HUES6 (cell line): ENCODE results near the gene FBXW9.

Experiments
- H3K27ac ChIP-seq: 2 replicates; pipeline ENCODE4 v1.7.0; 2013; ENCODE audit warnings: low read depth, mild to moderate bottlenecking, low read length, inconsistent platforms
- H3K27me3 ChIP-seq: 2 replicates; pipeline ENCODE4 v1.6.1; 2013; ENCODE audit warnings: low read length; ENCODE audit not compliant: control insufficient read depth, insufficient read depth
- H3K36me3 ChIP-seq: 2 replicates; pipeline ENCODE4 v1.6.1; 2013; ENCODE audit warnings: low read length; ENCODE audit not compliant: control insufficient read depth, insufficient read depth
- H3K4me1 ChIP-seq: 2 replicates; pipeline ENCODE4 v1.6.1; 2013; ENCODE audit warnings: low read length; ENCODE audit not compliant: control insufficient read depth, insufficient read depth
- H3K4me3 ChIP-seq: 2 replicates; pipeline ENCODE4 v1.5.1; 2013; ENCODE audit warnings: low read depth, low read length
- H3K9ac ChIP-seq: one replicate; pipeline ENCODE4 v1.6.1; 2013; ENCODE audit warnings: mild to moderate bottlenecking, low read length
- H3K9me3 ChIP-seq: 2 replicates; pipeline ENCODE4 v1.6.1; 2013; ENCODE audit warnings: low read depth, low read length; ENCODE audit not compliant: control insufficient read depth, insufficient read depth

The FBXW9 gene

GRCh38 chr19:12696366-12697335 lies at the start of gene FBXW9:
Gene FBXW9 (minus strand): TSS chr19:12696631. CDS start chr19:12696581, 50 bp downstream.
- peaks cover 34% of the 10 kb centered on the region for H3K36me3 ChIP-seq
- H3K9me3 ChIP-seq: no peaks in the 10 kb centered on the region
- peak within 1 kb of the TSS; percentile 84 for H3K4me3 ChIP-seq
- peaks cover 4% of the 10 kb centered on the region; the same call in 1 of the 2 replicates for H3K4me1 ChIP-seq
- H3K27ac ChIP-seq: peak within 1 kb of the TSS; percentile 47; the same call in 1 of the 2 replicates
- H3K9ac ChIP-seq: peak within 1 kb of the TSS; percentile 86
- no peaks in the 10 kb centered on the region for H3K27me3 ChIP-seq

GRCh38 chr19:12745166-12745897 lies 48.9 kb upstream of the FBXW9 start:
- H3K36me3 ChIP-seq: peaks cover 54% of the 10 kb centered on the region
- H3K4me1 ChIP-seq: no peaks in the 10 kb centered on the region
- peaks cover 11% of the 10 kb centered on the region for H3K27me3 ChIP-seq
- H3K9me3 ChIP-seq: no peaks in the 10 kb centered on the region
- no peak overlapping the region for H3K4me3 ChIP-seq
- H3K9ac ChIP-seq: no peak overlapping the region
- no peak overlapping the region for H3K27ac ChIP-seq

GRCh38 chr19:12737835-12738351 lies 41.5 kb upstream of the FBXW9 start:
- H3K27ac ChIP-seq: no peak overlapping the region
- H3K9ac ChIP-seq: peak overlapping the region; percentile 92
- H3K4me1 ChIP-seq: peaks cover 9% of the 10 kb centered on the region
- H3K4me3 ChIP-seq: peak overlapping the region; percentile 87
- no peaks in the 10 kb centered on the region for H3K27me3 ChIP-seq
- H3K36me3 ChIP-seq: peaks cover 27% of the 10 kb centered on the region
- H3K9me3 ChIP-seq: no peaks in the 10 kb centered on the region

GRCh38 chr19:12736995-12737834 lies 40.8 kb upstream of the FBXW9 start, which contains the start of gene GET3:
Gene GET3 (plus strand): TSS chr19:12737497. CDS start chr19:12737506, 9 bp downstream.
- H3K4me1 ChIP-seq: peaks cover 9% of the 10 kb centered on the region
- H3K9me3 ChIP-seq: no peaks in the 10 kb centered on the region
- no peaks in the 10 kb centered on the region for H3K27me3 ChIP-seq
- peaks cover 25% of the 10 kb centered on the region for H3K36me3 ChIP-seq
- H3K27ac ChIP-seq: peak within 1 kb of the TSS; percentile 96
- peak within 1 kb of the TSS; percentile 87 for H3K4me3 ChIP-seq
- peak within 1 kb of the TSS; percentile 92 for H3K9ac ChIP-seq

GRCh38 chr19:12733369-12734214 lies 37.2 kb upstream of the FBXW9 start:
- peak overlapping the region; percentile 96 for H3K27ac ChIP-seq
- H3K36me3 ChIP-seq: peaks cover 35% of the 10 kb centered on the region
- H3K9me3 ChIP-seq: no peaks in the 10 kb centered on the region
- H3K27me3 ChIP-seq: no peaks in the 10 kb centered on the region
- peak overlapping the region; percentile 97 for H3K4me3 ChIP-seq
- peak overlapping the region; percentile 97 for H3K9ac ChIP-seq
- H3K4me1 ChIP-seq: peaks cover 9% of the 10 kb centered on the region

- no peaks in the 10 kb centered on the region for H3K27me3 ChIP-seq
- H3K9ac ChIP-seq: no peak overlapping the region
- peaks cover 38% of the 10 kb centered on the region for H3K36me3 ChIP-seq
- no peak overlapping the region for H3K27ac ChIP-seq
- H3K9me3 ChIP-seq: no peaks in the 10 kb centered on the region
- H3K4me1 ChIP-seq: peaks cover 8% of the 10 kb centered on the region
- no peak overlapping the region for H3K4me3 ChIP-seq
These were observed 34.9 kb upstream of the FBXW9 start for GRCh38 chr19:12731337-12731736.

GRCh38 chr19:12730064-12730463 lies 33.6 kb upstream of the FBXW9 start:
- Histone ChIP-seq H3K36me3 (peaks cover 38% of the 10 kb centered on the region), H3K4me1 (peaks cover 8% of the 10 kb centered on the region), H3K27ac (no peak overlapping the region)

GRCh38 chr19:12727745-12728433 lies 31.5 kb upstream of the FBXW9 start:
- H3K27ac ChIP-seq: no peak overlapping the region
- no peaks in the 10 kb centered on the region for H3K27me3 ChIP-seq
- peaks cover 38% of the 10 kb centered on the region for H3K36me3 ChIP-seq
- H3K9ac ChIP-seq: no peak overlapping the region
- 0 out of 2 replicates have a peak, but pooled peaks cover 4% of the 10 kb centered on the region for H3K4me1 ChIP-seq
- H3K9me3 ChIP-seq: no peaks in the 10 kb centered on the region
- no peak overlapping the region for H3K4me3 ChIP-seq

More at GRCh38 chr19:12730064-12730463, 33.6 kb upstream of the FBXW9 start:
- H3K9me3 ChIP-seq: no peaks in the 10 kb centered on the region
- H3K9ac ChIP-seq: no peak overlapping the region
- H3K4me3 ChIP-seq: no peak overlapping the region
- H3K27me3 ChIP-seq: no peaks in the 10 kb centered on the region

- H3K4me3 ChIP-seq: no peak overlapping the region
- no peak overlapping the region for H3K9ac ChIP-seq
- H3K9me3 ChIP-seq: no peaks in the 10 kb centered on the region
- peaks cover 34% of the 10 kb centered on the region for H3K36me3 ChIP-seq
- H3K4me1 ChIP-seq: 0 out of 2 replicates have a peak, but pooled peaks cover 4% of the 10 kb centered on the region
- no peaks in the 10 kb centered on the region for H3K27me3 ChIP-seq
- H3K27ac ChIP-seq: no peak overlapping the region
These were observed 30.5 kb upstream of the FBXW9 start for GRCh38 chr19:12726988-12727316.
